WTC11 (cell line): Measurements from ENCODE around the gene SANBR.

Experiments
- CTCF ChIP-seq: fragments of 200-600 bp; IDR thresholded peaks from 2 replicates; pipeline ENCODE4 v1.8.0; 2022; ENCODE audit warnings: antibody characterized with exemption
- KAT7 ChIP-seq: sonication (generic); formaldehyde crosslinking; IDR thresholded peaks from 2 replicates; pipeline ENCODE4 v1.8.1; 2023; ENCODE audit warnings: missing genetic modification reagents, mild to moderate bottlenecking, borderline replicate concordance
- MAX ChIP-seq: sonication (generic); formaldehyde crosslinking; IDR thresholded peaks from 2 replicates; pipeline ENCODE4 v1.8.0; 2022; ENCODE audit warnings: mild to moderate bottlenecking, missing genetic modification reagents
- NR1H2 ChIP-seq: sonication (generic); formaldehyde crosslinking; IDR thresholded peaks from 2 replicates; pipeline ENCODE4 v1.9.0; 2021; ENCODE audit warnings: mild to moderate bottlenecking, moderate library complexity, missing genetic modification reagents
- TEAD4 ChIP-seq: sonication (generic); formaldehyde crosslinking; IDR thresholded peaks from 2 replicates; pipeline ENCODE4 v1.8.0; 2022; ENCODE audit warnings: mild to moderate bottlenecking, missing genetic modification reagents
- ZNF121 ChIP-seq: sonication (generic); formaldehyde crosslinking; IDR thresholded peaks from 2 replicates; pipeline ENCODE4 v1.8.0; 2023; ENCODE audit warnings: missing genetic modification reagents
- ZNF281 ChIP-seq: sonication (generic); formaldehyde crosslinking; IDR thresholded peaks from 2 replicates; pipeline ENCODE4 v1.8.0; 2023; ENCODE audit warnings: mild to moderate bottlenecking, missing genetic modification reagents
- ZNF416 ChIP-seq: fragments of 250-450 bp; sonication (Bioruptor Pico); IDR thresholded peaks from 2 replicates; pipeline ENCODE4 v1.9.0; 2021; ENCODE audit warnings: mild to moderate bottlenecking, inconsistent platforms

GRCh38 chr2:61055557-61055956, 10.1 kb upstream of the SANBR start:
- TF ChIP-seq CTCF, result no peak
- TF ChIP-seq MAX, result no peak
- TF ChIP-seq ZNF121 (CRISPR knock-in tag), result no peak
- TF ChIP-seq KAT7 (CRISPR knock-in tag), result no peak
- TF ChIP-seq TEAD4 (CRISPR knock-in tag), result no peak
- no peak for TF ChIP-seq ZNF281
- TF ChIP-seq ZNF416 (CRISPR knock-in tag), result no peak
- TF ChIP-seq NR1H2 (CRISPR knock-in tag), result no peak
